HG03457 (cell line): ENCODE results near the gene RUSF1.
"Not testable (repeated sequence)": the region's sequence is repeated elsewhere in the genome, so short reads cannot be mapped to it uniquely, and the experiment has no call there.

Source experiments
- ATAC-seq: cut with Tn5 transposase; IDR thresholded peaks from one replicate; pipeline ENCODE4 v1.9.1; 2021; ENCODE audit warnings: moderate number of reproducible peaks; ENCODE audit not compliant: unreplicated experiment

RUSF1 gene

GRCh38 chr16:31507929-31508705, at the start of gene RUSF1:
TSS of gene RUSF1 (minus strand) at chr16:31508391. CDS start at chr16:31508373, 18 bp downstream.
- ATAC-seq, result peak; percentile 84

GRCh38 chr16:31542763-31543162, 34.6 kb upstream of the RUSF1 start:
- ATAC-seq, result no peak

- not testable (repeated sequence) for ATAC-seq
Observed at GRCh38 chr16:31539762-31540161, 31.6 kb upstream of the RUSF1 start.

- not testable (repeated sequence) for ATAC-seq
Observed at GRCh38 chr16:31538243-31538598, 30.0 kb upstream of the RUSF1 start.

GRCh38 chr16:31537362-31538242, 29.4 kb upstream of the RUSF1 start:
- ATAC-seq, result no peak

GRCh38 chr16:31536804-31537361, 28.7 kb upstream of the RUSF1 start:
- no peak for ATAC-seq

GRCh38 chr16:31535737-31536136, 27.5 kb upstream of the RUSF1 start:
- no peak for ATAC-seq

- ATAC-seq, result no peak
Observed at GRCh38 chr16:31532896-31533295, 24.7 kb upstream of the RUSF1 start.

GRCh38 chr16:31532120-31532519, 23.9 kb upstream of the RUSF1 start:
- no peak for ATAC-seq

GRCh38 chr16:31531096-31531495, 22.9 kb upstream of the RUSF1 start:
- no peak for ATAC-seq

- ATAC-seq, result no peak
Observed at GRCh38 chr16:31530405-31530804, 22.2 kb upstream of the RUSF1 start.

GRCh38 chr16:31529937-31530312, 21.7 kb upstream of the RUSF1 start:
- ATAC-seq, result no peak

GRCh38 chr16:31529108-31529936, 21.1 kb upstream of the RUSF1 start:
- ATAC-seq, result no peak

- ATAC-seq, result no peak
Observed at GRCh38 chr16:31528523-31529107, 20.4 kb upstream of the RUSF1 start.

- no peak for ATAC-seq
Observed at GRCh38 chr16:31527734-31528274, 19.6 kb upstream of the RUSF1 start, which contains the start of gene AHSP. TSS of gene AHSP (plus strand) at chr16:31527900. CDS start at chr16:31528140, 240 bp downstream.

GRCh38 chr16:31525113-31525512, 16.9 kb upstream of the RUSF1 start:
- ATAC-seq, result no peak

GRCh38 chr16:31523768-31524167, 15.6 kb upstream of the RUSF1 start:
- ATAC-seq, result not testable (repeated sequence)

GRCh38 chr16:31522071-31522470, 13.9 kb upstream of the RUSF1 start:
- no peak for ATAC-seq

- ATAC-seq, result no peak
Observed at GRCh38 chr16:31521368-31521767, 13.2 kb upstream of the RUSF1 start.
